GM21526 (cell line): ENCODE data around the gene PSRC1.
"Not testable (repeated sequence)": the region's sequence is repeated elsewhere in the genome, so short reads cannot be mapped to it uniquely, and the experiment has no call there.

Experiments used
- ATAC-seq: cut with Tn5 transposase; IDR thresholded peaks from one replicate; pipeline ENCODE4 v1.9.1; 2021; ENCODE audit warnings: moderate library complexity; ENCODE audit not compliant: unreplicated experiment, low FRiP score

The PSRC1 gene

GRCh38 chr1:109282952-109283747 is at the start of gene PSRC1:
PSRC1 (minus strand) TSS chr1:109283145.
- ATAC-seq: peak; percentile 89

- ATAC-seq: no peak
These were observed 48.2 kb upstream of the PSRC1 start for GRCh38 chr1:109331113-109331512.

GRCh38 chr1:109327285-109327684 is 44.3 kb upstream of the PSRC1 start:
- no peak for ATAC-seq

GRCh38 chr1:109322974-109323373 is 40.0 kb upstream of the PSRC1 start:
- ATAC-seq: no peak

- ATAC-seq: no peak
These were observed 36.2 kb upstream of the PSRC1 start for GRCh38 chr1:109319114-109319513.

GRCh38 chr1:109316506-109316905 is 33.6 kb upstream of the PSRC1 start:
- no peak for ATAC-seq

- ATAC-seq: no peak
These were observed 32.3 kb upstream of the PSRC1 start for GRCh38 chr1:109315288-109315687.

- no peak for ATAC-seq
These were observed 31.9 kb upstream of the PSRC1 start for GRCh38 chr1:109314795-109315194.

GRCh38 chr1:109312978-109313775 is 30.2 kb upstream of the PSRC1 start:
- no peak for ATAC-seq

- no peak for ATAC-seq
These were observed 29.3 kb upstream of the PSRC1 start for GRCh38 chr1:109312246-109312645.

GRCh38 chr1:109309347-109309746 is 26.4 kb upstream of the PSRC1 start:
- ATAC-seq: no peak

- no peak for ATAC-seq
These were observed 24.5 kb upstream of the PSRC1 start for GRCh38 chr1:109307274-109308021.

- no peak for ATAC-seq
These were observed 23.9 kb upstream of the PSRC1 start, which contains the start of gene MYBPHL for GRCh38 chr1:109306832-109307273. MYBPHL (minus strand) TSS chr1:109307011; CDS start chr1:109306991, 20 bp downstream.

- not testable (repeated sequence) for ATAC-seq
These were observed 23.0 kb upstream of the PSRC1 start for GRCh38 chr1:109305991-109306390.

- no peak for ATAC-seq
These were observed 21.4 kb upstream of the PSRC1 start for GRCh38 chr1:109304226-109304920.

- no peak for ATAC-seq
These were observed 18.9 kb upstream of the PSRC1 start for GRCh38 chr1:109301874-109302273.

GRCh38 chr1:109300650-109301151 is 17.8 kb upstream of the PSRC1 start:
- ATAC-seq: no peak

- ATAC-seq: no peak
These were observed 16.8 kb upstream of the PSRC1 start for GRCh38 chr1:109299558-109300343.
